Epithelial cell of esophagus (primary cell): ENCODE data around the gene TLCD2.

Experiments
- DNase-seq: peaks from one replicate; pipeline ENCODE4 v3.0.0; 2010; ENCODE audit warnings: low read depth
- H3K4me3 ChIP-seq: 2 replicates; pipeline ENCODE4 v1.5.1; 2011; ENCODE audit warnings: mild to moderate bottlenecking, low read length, control low read depth
- CTCF ChIP-seq: IDR thresholded peaks from 2 replicates; pipeline ENCODE4 v1.5.1; 2011; ENCODE audit warnings: low read depth, mild to moderate bottlenecking, low read length, control low read depth, inconsistent platforms; ENCODE audit not compliant: insufficient read depth; ENCODE audit errors: missing control alignments

TLCD2 gene

GRCh38 chr17:1714980-1715802 is 5.0 kb upstream of the TLCD2 start:
- peak overlapping the region; percentile 82 for H3K4me3 ChIP-seq
- DNase-seq, result peak; percentile 91
- TF ChIP-seq CTCF, result no peak

DNA sequence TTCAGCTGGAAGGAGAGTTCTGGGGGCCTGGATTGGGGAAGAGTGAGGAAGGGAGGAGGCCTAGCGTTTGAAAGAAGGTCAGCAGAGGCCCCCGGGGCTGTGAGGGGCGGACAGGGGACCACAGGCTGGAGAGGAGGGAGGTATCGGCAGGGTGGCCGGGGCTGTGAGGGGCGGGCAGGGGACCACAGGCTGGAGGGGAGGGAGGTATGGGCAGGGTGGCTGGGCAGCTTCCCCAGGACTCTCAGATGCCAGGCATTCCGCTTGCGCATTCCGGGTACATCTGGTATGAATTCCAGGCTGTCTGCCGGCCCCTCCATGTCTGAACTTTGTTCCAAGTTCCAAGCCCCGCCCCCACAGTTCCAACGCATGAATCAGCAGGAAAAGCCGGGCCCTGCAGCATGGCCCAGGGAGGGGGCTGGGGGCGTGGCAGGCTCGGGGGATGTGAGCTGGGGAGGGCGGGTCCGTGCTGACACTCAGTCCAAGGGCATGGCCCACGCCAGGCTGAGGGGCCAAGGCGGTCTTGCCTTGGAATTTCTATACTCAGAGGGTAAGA is 4.3 kb upstream of the TLCD2 start:
- H3K4me3 ChIP-seq, result peak overlapping the region; percentile 82
- DNase-seq, result peak; percentile 94
- TF ChIP-seq CTCF, result no peak

- peak; percentile 75 for TF ChIP-seq CTCF
- peak; percentile 64 for DNase-seq
- peak overlapping the region; percentile 82 for H3K4me3 ChIP-seq
Measured at GRCh38 chr17:1713878-1714426, 3.8 kb upstream of the TLCD2 start.

- TF ChIP-seq CTCF, result no peak
- no peak for DNase-seq
- H3K4me3 ChIP-seq, result peak overlapping the region; percentile 82
Measured at GRCh38 chr17:1713160-1713877, 3.1 kb upstream of the TLCD2 start.

DNA sequence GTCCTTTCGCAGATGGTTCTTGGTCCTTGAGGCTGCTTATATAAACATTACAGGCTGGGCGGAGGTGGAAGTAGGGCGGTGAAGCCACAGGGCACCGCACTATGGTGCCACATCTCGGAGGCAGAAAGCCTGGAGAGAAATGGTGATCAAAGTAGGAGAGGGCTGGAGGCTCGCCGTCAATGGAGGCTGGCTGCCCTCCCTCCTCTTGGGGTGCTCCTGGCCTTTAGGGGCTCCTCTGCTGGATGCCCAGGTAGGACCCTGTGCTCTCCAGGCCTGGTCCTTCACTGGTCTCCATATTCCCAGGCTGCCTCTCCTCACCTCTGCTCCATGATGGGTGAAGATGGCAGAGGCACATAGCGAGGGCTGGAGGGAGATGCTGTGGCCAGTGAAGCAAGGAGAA is 2.1 kb upstream of the TLCD2 start:
- TF ChIP-seq CTCF, result no peak
- no peak for DNase-seq
- H3K4me3 ChIP-seq, result no peak overlapping the region

DNA sequence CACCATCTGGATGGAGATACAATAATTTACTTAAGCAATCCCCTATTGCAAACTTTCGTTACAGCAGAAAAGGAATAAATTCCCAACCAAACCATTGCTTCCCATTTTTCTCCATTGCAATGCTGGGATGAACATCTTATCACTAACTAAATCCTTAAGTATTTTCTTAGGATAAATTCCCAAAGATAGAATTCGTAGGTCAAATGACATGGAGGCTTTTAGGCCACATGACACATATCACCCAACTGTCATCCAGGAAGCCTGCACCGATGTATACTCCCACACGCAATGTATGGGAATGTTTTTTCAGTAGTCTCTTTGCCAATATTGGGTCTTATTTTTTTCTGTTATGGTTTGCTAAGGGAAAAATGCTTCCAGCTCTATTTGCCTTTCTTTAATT is 1.6 kb upstream of the TLCD2 start:
- DNase-seq, result no peak
- TF ChIP-seq CTCF, result no peak
- no peak overlapping the region for H3K4me3 ChIP-seq
